ENCODE results near the gene ADGRF4.

Gene ADGRF4

DNA sequence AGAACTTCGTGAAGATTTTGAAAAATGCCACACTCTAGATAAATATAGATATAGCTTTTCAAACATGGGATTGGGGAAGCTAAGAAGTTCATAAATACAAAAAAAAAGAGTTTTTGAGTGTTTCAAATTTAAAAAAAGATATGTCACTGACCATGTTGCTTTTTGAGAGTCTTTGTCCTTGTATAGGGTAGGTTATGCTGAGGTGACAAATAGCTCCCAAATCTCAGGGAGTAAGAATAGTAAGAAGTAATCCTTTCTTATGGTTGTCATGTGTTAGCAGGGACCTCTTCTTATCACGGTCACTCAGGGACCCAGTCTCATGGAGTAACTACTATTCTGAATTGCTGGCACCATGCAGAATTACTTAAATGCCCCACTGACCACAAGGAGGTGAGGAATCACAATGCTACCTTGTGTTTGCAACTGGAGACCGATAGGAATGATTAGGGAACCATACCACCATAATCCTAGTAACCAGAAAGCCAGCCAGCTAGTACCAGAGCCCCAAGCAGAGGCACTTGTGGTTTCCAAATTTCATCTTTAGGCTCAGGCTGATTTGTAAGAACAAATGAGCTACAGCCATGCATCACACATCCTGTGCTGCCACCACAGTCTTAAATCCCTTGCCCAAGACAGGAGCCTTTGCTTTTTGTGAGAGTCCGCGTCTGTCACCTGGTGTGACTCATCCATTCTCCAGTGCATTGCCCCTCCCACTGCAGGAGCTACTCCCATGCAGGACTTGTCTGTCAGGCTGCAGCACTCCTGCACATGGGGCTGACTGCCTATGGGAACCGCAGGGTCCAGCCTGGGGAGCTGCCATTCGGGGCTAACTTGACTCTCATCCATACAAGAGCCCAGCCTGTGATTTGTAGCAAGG lies 42.4 kb upstream of the ADGRF4 start:
- intact Hi-C loops (cut with DNase I; ENCODE audit: low total_unique reads): no loop called here
- DNase-seq: no peak
- no peaks in the 10 kb centered on the region for H3K27me3 ChIP-seq
- no peak overlapping the region for H3K4me3 ChIP-seq
- no peaks in the 10 kb centered on the region for H3K36me3 ChIP-seq
- TF ChIP-seq, protein P1, sequence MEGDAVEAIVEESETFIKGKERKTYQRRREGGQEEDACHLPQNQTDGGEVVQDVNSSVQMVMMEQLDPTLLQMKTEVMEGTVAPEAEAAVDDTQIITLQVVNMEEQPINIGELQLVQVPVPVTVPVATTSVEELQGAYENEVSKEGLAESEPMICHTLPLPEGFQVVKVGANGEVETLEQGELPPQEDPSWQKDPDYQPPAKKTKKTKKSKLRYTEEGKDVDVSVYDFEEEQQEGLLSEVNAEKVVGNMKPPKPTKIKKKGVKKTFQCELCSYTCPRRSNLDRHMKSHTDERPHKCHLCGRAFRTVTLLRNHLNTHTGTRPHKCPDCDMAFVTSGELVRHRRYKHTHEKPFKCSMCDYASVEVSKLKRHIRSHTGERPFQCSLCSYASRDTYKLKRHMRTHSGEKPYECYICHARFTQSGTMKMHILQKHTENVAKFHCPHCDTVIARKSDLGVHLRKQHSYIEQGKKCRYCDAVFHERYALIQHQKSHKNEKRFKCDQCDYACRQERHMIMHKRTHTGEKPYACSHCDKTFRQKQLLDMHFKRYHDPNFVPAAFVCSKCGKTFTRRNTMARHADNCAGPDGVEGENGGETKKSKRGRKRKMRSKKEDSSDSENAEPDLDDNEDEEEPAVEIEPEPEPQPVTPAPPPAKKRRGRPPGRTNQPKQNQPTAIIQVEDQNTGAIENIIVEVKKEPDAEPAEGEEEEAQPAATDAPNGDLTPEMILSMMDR (IDR thresholded peaks at IDR 0.05): no peak
- no peaks in the 10 kb centered on the region for H3K9me3 ChIP-seq
- no peaks in the 10 kb centered on the region for H3K4me1 ChIP-seq
- no peak overlapping the region for H3K27ac ChIP-seq

DNA sequence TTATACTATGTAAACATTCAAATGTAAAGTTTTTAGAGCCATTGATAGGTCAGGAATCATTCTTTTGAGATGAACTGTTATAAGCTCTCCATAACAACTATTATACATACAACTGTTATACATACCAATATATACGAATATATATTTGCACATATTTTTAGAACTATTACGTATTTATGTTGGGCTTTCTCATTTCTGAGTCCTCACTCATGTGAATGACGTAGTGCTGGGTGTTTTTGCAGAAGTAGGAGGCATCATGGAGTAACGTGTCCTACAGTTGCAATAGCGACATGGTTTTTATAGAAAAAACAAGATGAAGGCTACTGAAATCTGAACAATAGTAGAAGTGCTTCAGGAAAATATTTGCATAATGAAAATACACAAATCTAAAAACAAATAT lies 36.4 kb upstream of the ADGRF4 start:
- Histone ChIP-seq H3K4me1 (no peaks in the 10 kb centered on the region), H3K36me3 (no peaks in the 10 kb centered on the region), H3K27me3 (peaks cover 0 to 4% of the 10 kb centered on the region in 2 donors), H3K9me3 (no peaks in the 10 kb centered on the region), H3K27ac (no peak overlapping the region), H3K4me3 (no peak overlapping the region)
- intact Hi-C loops (cut with DNase I; ENCODE audit: low total_unique reads): no loop called here
- DNase-seq: no peak
- TF ChIP-seq, protein P1 (IDR thresholded peaks at IDR 0.05): no peak

DNA sequence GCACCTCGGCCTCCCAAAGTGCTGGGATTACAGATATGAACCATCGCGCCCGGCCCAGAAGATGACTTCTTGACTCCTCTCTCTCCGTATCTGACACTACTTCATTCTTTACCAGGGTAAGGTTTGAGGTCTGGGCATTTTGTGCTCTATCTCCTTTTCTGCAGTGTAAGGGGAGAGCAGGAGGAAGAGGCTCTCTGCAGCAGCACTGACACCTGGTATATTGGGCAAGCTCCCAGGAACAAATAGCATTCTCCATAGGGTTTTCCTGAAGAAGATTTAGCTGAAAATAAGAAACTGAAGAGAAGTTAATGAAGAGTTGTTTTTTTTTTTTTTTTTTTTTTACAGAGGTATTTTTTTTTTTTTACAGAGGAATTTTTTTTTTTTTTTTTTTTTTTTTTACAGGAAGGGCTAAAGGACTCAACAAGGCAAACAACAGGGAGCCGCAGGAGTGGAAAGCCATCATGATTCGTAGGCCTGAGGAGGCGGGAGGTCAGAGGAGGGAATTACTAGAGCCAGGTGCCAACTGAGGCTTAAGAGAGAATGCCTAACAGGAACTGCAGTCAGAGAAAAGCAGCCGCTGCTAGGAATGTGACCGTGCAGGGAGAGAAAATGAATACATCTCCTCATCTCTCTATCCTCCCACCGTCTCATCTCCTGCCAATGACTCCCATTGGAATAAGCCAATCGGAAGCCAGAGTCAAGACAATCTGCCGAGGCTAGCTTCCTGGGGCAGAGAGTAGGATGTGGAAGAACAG lies 34.7 kb upstream of the ADGRF4 start:
- TF ChIP-seq, protein P1 (IDR thresholded peaks at IDR 0.05): no peak
- Histone ChIP-seq H3K4me3 (no peak overlapping the region), H3K27ac (no peak overlapping the region), H3K9me3 (no peaks in the 10 kb centered on the region), H3K4me1 (no peaks in the 10 kb centered on the region), H3K27me3 (peaks cover 0 to 4% of the 10 kb centered on the region in 2 donors), H3K36me3 (no peaks in the 10 kb centered on the region)
- no peak for DNase-seq
- intact Hi-C loops (cut with DNase I; ENCODE audit: low total_unique reads): no loop called here

DNA sequence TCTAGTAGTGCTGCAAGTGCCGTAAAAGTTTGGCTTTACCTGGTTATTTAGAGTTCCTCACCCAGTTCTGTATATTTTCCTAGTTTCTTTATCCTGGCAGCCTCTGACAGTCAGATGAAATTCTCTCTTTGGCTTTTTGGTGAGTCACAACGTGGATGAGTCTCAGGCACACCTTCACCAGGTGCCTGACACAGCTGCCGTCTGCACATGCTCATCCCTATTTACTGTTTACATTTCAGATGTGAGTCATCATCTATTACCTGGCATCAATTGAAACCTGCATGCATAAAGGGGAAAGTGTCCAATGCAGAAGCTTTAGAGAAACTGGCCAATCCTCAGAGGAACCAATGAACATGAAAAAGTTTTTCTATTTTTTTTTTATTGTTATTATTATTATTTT lies 33.3 kb upstream of the ADGRF4 start:
- H3K27ac ChIP-seq: no peak overlapping the region
- H3K4me3 ChIP-seq: no peak overlapping the region
- intact Hi-C loops (cut with DNase I; ENCODE audit: low total_unique reads): no loop called here
- no peaks in the 10 kb centered on the region for H3K4me1 ChIP-seq
- no peak for DNase-seq
- H3K9me3 ChIP-seq: no peaks in the 10 kb centered on the region
- TF ChIP-seq, protein P1 (IDR thresholded peaks at IDR 0.05): no peak
- peaks cover 0 to 4% of the 10 kb centered on the region in 2 donors for H3K27me3 ChIP-seq
- no peaks in the 10 kb centered on the region for H3K36me3 ChIP-seq

DNA sequence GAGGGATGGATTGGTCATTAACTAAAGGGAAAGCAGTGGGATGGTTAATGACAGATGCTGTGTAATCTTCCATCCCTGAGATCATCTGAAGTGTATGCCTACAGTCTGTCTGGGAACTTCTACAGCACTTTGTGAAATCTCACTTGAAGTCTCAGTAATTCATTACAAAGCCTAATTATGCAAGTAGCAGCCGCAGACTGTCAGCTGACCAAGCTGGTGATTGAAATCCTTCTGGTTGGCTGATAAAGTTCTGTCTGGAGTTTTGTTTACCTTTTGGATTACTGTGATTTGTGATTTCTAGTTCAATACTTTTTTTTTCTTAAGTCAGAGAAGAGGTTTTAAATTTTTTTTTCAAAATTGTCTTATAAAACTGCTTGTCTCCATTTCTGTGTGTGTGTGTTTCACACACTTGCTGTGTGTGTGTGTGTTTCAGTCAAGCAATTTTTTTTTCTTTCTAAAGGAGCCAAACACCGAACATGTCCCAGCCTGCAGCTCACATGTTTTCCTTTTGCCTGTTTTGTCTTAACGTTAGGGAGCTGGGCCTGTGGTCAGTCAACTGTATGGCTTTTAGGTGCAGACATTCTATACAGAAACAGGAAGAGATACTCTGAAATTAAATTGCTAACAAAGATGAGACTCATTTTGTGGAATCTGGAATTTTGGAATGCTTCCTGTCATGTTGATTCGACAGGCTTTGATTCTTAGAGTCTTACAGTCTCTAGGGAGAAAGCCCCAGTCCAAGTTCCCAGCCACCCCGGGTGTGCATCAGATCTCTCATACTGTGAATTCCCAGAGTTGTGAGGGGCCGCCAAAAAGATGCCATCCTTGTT lies 28.5 kb upstream of the ADGRF4 start:
- Histone ChIP-seq H3K4me3 (no peak overlapping the region), H3K36me3 (no peaks in the 10 kb centered on the region), H3K4me1 (no peaks in the 10 kb centered on the region), H3K27ac (no peak overlapping the region), H3K27me3 (peaks cover 0 to 3% of the 10 kb centered on the region in 2 donors), H3K9me3 (no peaks in the 10 kb centered on the region)
- DNase-seq: no peak
- TF ChIP-seq, protein P1 (IDR thresholded peaks at IDR 0.05): no peak
- intact Hi-C loops (cut with DNase I; ENCODE audit: low total_unique reads): no loop called here
